Endothelial cell of umbilical vein (primary cell): ENCODE data around the gene KCNB1.

Experiments used
- CTCF ChIP-seq, 2 donors: IDR thresholded peaks; 1 replicate in 1 of 2; 2 replicates in 1 of 2; pipeline ENCODE4 v1.5.1; 2011; ENCODE audit warnings: low read length in 2 of 2, mild to moderate bottlenecking in 2 of 2, moderate library complexity in 2 of 2, control low read depth in 1 of 2, inconsistent platforms in 1 of 2, low read depth in 1 of 2; ENCODE audit not compliant: insufficient read depth in 1 of 2; ENCODE audit errors: extremely low read depth in 1 of 2
- EZH2 ChIP-seq: IDR thresholded peaks from 2 replicates; pipeline ENCODE4 v1.6.1; 2012; ENCODE audit warnings: borderline replicate concordance, low read depth, mild to moderate bottlenecking, moderate library complexity, low read length, inconsistent platforms; ENCODE audit not compliant: severe bottlenecking
- FOS ChIP-seq: IDR thresholded peaks from 2 replicates; pipeline ENCODE4 v1.6.1; 2011; ENCODE audit warnings: mild to moderate bottlenecking, low read length, moderate library complexity, borderline replicate concordance; ENCODE audit not compliant: insufficient read depth
- GATA2 ChIP-seq: IDR thresholded peaks from 2 replicates; pipeline ENCODE4 v1.7.0; 2011; ENCODE audit warnings: low read depth, mild to moderate bottlenecking, moderate library complexity, mixed read lengths, low read length; ENCODE audit not compliant: insufficient read length, insufficient read depth
- JUN ChIP-seq: IDR thresholded peaks from 2 replicates; pipeline ENCODE4 v1.6.1; 2011; ENCODE audit warnings: borderline replicate concordance, low read depth; ENCODE audit not compliant: insufficient read length, insufficient read depth
- MAX ChIP-seq: IDR thresholded peaks from 2 replicates; pipeline ENCODE4 v1.6.1; 2011; ENCODE audit not compliant: insufficient read depth, insufficient read length
- MYC ChIP-seq: IDR thresholded peaks from one replicate; pipeline ENCODE4 v1.6.1; 2011; ENCODE audit warnings: mild to moderate bottlenecking, low read depth, low read length
- POLR2A ChIP-seq: IDR thresholded peaks from 2 replicates; pipeline ENCODE4 v1.6.1; 2012; ENCODE audit warnings: low read depth, mild to moderate bottlenecking, control low read depth, low read length
- POLR2AphosphoS5 ChIP-seq: IDR thresholded peaks from 2 replicates; pipeline ENCODE4 v1.6.1; 2012; ENCODE audit warnings: low read depth, mild to moderate bottlenecking, control low read depth, low read length, moderate library complexity; ENCODE audit not compliant: insufficient read depth

GRCh38 chr20:49426395-49426794 lies 56.1 kb downstream of the KCNB1 start:
- TF ChIP-seq CTCF (IDR thresholded peaks at IDR 0.05; ENCODE audit: extremely low read depth in 1 of 2, insufficient read depth in 1 of 2, low read depth in 1 of 2, low read length in 2 of 2) (no peak), EZH2 (no peak), POLR2AphosphoS5 (no peak), GATA2 (no peak), POLR2A (no peak), MYC (no peak), FOS (no peak), MAX (no peak), JUN (no peak)
